ENCODE results near the gene RSRP1.
"Not testable (repeated sequence)": the region's sequence is repeated elsewhere in the genome, so short reads cannot be mapped to it uniquely, and the experiment has no call there.

The RSRP1 gene

GRCh38 chr1:25247024-25247828, at the start of gene RSRP1:
RSRP1 (minus strand) TSS chr1:25247454; CDS start chr1:25246963, 491 bp downstream.
- H3K9me3 Mint-ChIP-seq, result no peaks in the 10 kb centered on the region
- ATAC-seq (ENCODE audit: low read depth) (peak; percentile 79), DNase-seq (ENCODE audit: low spot score in 2 of 2) (peak; percentile 98 to 99)
- peak within 1 kb of the TSS; percentile 100 for H3K27ac Mint-ChIP-seq
- peak within 1 kb of the TSS; percentile 97 for H3K4me3 Mint-ChIP-seq
- no peaks in the 10 kb centered on the region for H3K27me3 Mint-ChIP-seq
- peaks cover 16% of the 10 kb centered on the region for H3K4me1 Mint-ChIP-seq
- H3K36me3 Mint-ChIP-seq, result peaks cover 16% of the 10 kb centered on the region

GRCh38 chr1:25296501-25296900, 49.2 kb upstream of the RSRP1 start:
- DNase-seq (ENCODE audit: low spot score in 2 of 2); ATAC-seq (ENCODE audit: low read depth); H3K27ac Mint-ChIP-seq; H3K9me3 Mint-ChIP-seq; H3K4me3 Mint-ChIP-seq; H3K36me3 Mint-ChIP-seq; H3K4me1 Mint-ChIP-seq; H3K27me3 Mint-ChIP-seq: not testable (repeated sequence)

DNA sequence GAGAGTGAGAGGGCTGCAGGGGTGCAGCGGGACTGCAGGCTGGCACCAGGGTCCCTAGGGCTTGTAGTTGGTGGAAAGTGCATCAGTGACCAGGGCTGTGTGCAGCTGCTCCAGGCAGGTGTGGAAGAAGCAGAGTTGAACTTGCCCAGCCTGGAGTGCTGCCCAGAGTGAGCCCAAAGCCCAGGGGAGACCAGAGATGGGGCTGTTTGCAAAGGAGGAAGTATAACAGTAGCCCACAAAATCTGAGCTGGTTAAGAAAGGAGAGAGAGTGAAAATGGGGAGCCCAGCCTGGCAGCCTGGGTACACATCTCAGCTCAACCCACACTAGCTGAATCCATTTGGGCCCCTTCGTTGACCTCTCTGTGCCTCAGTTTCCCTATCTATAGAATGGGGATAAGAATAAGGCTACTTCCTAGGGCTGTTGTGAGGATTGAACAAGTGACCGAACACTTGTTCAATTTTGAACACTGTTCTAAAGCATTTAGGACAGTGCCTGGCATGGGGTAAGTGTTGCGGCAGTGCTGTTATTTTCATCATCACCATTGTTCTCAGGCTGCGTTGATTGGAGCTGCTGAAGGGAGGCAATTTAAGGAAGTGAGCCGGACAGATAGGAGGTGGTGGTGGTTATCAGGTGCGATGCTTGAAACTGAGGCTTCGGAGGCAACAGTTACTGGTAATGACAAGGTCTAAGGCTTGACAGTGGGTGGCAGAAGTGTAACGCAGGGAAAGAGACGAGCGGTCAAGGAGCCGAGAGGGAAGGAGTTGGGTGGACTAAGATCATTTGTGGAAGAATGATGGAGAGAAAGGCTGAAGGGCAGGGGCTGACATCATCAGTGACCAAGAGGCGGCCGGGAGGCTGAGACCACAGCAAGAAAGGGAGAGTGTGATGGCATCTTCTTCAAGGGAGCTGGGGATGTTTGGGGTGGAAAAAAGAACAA, 47.9 kb upstream of the RSRP1 start:
- not testable (repeated sequence) for H3K36me3 Mint-ChIP-seq; DNase-seq (ENCODE audit: low spot score in 2 of 2); H3K27ac Mint-ChIP-seq; H3K27me3 Mint-ChIP-seq; H3K9me3 Mint-ChIP-seq; H3K4me3 Mint-ChIP-seq; H3K4me1 Mint-ChIP-seq
- ATAC-seq (ENCODE audit: low read depth), result peak; percentile 83

- not testable (repeated sequence) for H3K4me1 Mint-ChIP-seq; ATAC-seq (ENCODE audit: low read depth); H3K27me3 Mint-ChIP-seq; H3K4me3 Mint-ChIP-seq; H3K27ac Mint-ChIP-seq; H3K9me3 Mint-ChIP-seq; DNase-seq (ENCODE audit: low spot score in 2 of 2); H3K36me3 Mint-ChIP-seq
Observed at GRCh38 chr1:25293426-25293825, 46.2 kb upstream of the RSRP1 start.

GRCh38 chr1:25290043-25290442, 42.8 kb upstream of the RSRP1 start:
- H3K4me1 Mint-ChIP-seq; DNase-seq (ENCODE audit: low spot score in 2 of 2); H3K4me3 Mint-ChIP-seq; H3K27me3 Mint-ChIP-seq; H3K36me3 Mint-ChIP-seq; H3K27ac Mint-ChIP-seq; H3K9me3 Mint-ChIP-seq: not testable (repeated sequence)
- peak; percentile 51 for ATAC-seq (ENCODE audit: low read depth)

DNA sequence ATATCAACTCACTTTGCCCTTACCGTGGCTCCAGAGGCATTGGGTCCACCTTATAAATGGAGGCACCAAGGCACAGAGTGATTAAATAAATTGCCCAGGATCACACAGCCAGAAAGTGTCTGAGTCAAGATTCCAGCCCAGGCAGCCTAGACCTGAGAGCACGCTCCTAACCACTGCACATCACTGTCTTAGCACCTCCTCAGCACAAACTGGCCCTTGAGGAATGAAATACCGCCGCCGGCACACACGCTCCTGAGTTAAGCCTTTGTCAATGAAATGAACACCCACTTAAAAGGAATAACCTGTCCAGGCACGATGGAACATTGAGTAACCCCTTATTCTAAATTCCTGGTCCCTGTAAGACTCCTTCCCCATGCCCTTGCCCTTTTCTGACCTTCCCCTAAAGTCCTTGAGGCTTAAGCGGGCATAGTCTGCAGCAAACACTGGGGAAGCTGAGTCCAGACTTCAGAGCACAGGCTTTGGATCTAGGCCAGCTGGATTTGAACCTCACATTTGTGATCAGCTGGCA, 41.4 kb upstream of the RSRP1 start:
- DNase-seq (ENCODE audit: low spot score in 2 of 2); H3K36me3 Mint-ChIP-seq; H3K27ac Mint-ChIP-seq; H3K9me3 Mint-ChIP-seq; H3K27me3 Mint-ChIP-seq; H3K4me3 Mint-ChIP-seq; H3K4me1 Mint-ChIP-seq; ATAC-seq (ENCODE audit: low read depth): not testable (repeated sequence)

GRCh38 chr1:25287164-25287563, 39.9 kb upstream of the RSRP1 start:
- peak; percentile 61 for ATAC-seq (ENCODE audit: low read depth)
- not testable (repeated sequence) for H3K4me3 Mint-ChIP-seq; H3K36me3 Mint-ChIP-seq; H3K9me3 Mint-ChIP-seq; H3K27ac Mint-ChIP-seq; H3K4me1 Mint-ChIP-seq; DNase-seq (ENCODE audit: low spot score in 2 of 2); H3K27me3 Mint-ChIP-seq

GRCh38 chr1:25285862-25286261, 38.6 kb upstream of the RSRP1 start:
- H3K27ac Mint-ChIP-seq; H3K4me3 Mint-ChIP-seq; H3K27me3 Mint-ChIP-seq; H3K4me1 Mint-ChIP-seq; DNase-seq (ENCODE audit: low spot score in 2 of 2); H3K36me3 Mint-ChIP-seq; H3K9me3 Mint-ChIP-seq; ATAC-seq (ENCODE audit: low read depth): not testable (repeated sequence)

GRCh38 chr1:25279693-25280111, 32.4 kb upstream of the RSRP1 start:
- not testable (repeated sequence) for H3K4me3 Mint-ChIP-seq; ATAC-seq (ENCODE audit: low read depth); H3K9me3 Mint-ChIP-seq

GRCh38 chr1:25278790-25279189, 31.5 kb upstream of the RSRP1 start:
- not testable (repeated sequence) for H3K27me3 Mint-ChIP-seq; H3K9me3 Mint-ChIP-seq; ATAC-seq (ENCODE audit: low read depth); DNase-seq (ENCODE audit: low spot score in 2 of 2); H3K4me1 Mint-ChIP-seq; H3K4me3 Mint-ChIP-seq; H3K27ac Mint-ChIP-seq; H3K36me3 Mint-ChIP-seq

More at GRCh38 chr1:25279693-25280111, 32.4 kb upstream of the RSRP1 start:
- not testable (repeated sequence) for H3K4me1 Mint-ChIP-seq; DNase-seq (ENCODE audit: low spot score in 2 of 2); H3K27ac Mint-ChIP-seq; H3K36me3 Mint-ChIP-seq; H3K27me3 Mint-ChIP-seq

DNA sequence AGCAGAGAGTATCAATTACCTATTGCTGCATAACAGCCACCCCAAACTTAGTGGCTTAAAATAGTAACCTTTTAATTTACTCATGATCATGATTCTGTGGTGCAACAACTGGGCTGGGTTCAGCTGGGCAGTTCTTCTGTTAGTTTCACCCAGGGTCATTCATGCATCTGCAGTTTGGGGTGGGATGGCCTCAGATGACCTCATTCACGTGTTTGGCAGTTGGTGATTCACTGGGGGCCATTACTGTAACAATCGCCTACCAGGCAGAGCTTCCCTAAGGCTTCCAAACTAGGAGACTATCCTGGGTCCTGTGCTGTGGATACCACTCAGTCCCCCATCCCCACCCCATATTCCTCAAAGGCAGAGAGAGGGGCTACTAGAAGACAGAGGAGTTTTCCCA, 31.1 kb upstream of the RSRP1 start:
- not testable (repeated sequence) for H3K4me1 Mint-ChIP-seq; H3K27ac Mint-ChIP-seq; ATAC-seq (ENCODE audit: low read depth); H3K4me3 Mint-ChIP-seq; H3K27me3 Mint-ChIP-seq; H3K36me3 Mint-ChIP-seq; H3K9me3 Mint-ChIP-seq; DNase-seq (ENCODE audit: low spot score in 2 of 2)

- not testable (repeated sequence) for H3K36me3 Mint-ChIP-seq; H3K4me3 Mint-ChIP-seq; H3K4me1 Mint-ChIP-seq; ATAC-seq (ENCODE audit: low read depth); H3K9me3 Mint-ChIP-seq; DNase-seq (ENCODE audit: low spot score in 2 of 2); H3K27ac Mint-ChIP-seq; H3K27me3 Mint-ChIP-seq
Observed at GRCh38 chr1:25277295-25277694, 30.0 kb upstream of the RSRP1 start.

GRCh38 chr1:25275648-25276047, 28.4 kb upstream of the RSRP1 start:
- H3K36me3 Mint-ChIP-seq; DNase-seq (ENCODE audit: low spot score in 2 of 2); H3K9me3 Mint-ChIP-seq; ATAC-seq (ENCODE audit: low read depth); H3K27me3 Mint-ChIP-seq; H3K27ac Mint-ChIP-seq; H3K4me1 Mint-ChIP-seq; H3K4me3 Mint-ChIP-seq: not testable (repeated sequence)

DNA sequence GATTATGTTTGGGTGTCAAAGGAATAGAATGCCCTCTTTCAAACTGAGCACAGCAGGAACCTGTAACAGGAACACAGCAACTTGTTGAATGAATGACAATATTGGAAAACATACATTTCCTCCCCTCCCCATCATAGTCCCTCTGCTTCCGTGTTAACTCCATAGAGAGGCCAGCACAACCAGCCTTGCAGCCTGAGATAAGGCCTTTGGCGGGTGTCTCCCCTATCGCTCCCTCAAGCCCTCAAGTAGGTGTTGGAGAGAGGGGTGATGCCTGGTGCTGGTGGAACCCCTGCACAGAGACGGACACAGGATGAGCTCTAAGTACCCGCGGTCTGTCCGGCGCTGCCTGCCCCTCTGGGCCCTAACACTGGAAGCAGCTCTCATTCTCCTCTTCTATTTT, 25.0 kb upstream of the RSRP1 start, which contains the start of gene RHD:
Gene RHD, plus strand, starts transcription at position 272 of the 400 bp plus-strand sequence. Its CDS starts 39 bp downstream, at position 311.
- not testable (repeated sequence) for H3K4me3 Mint-ChIP-seq; H3K4me1 Mint-ChIP-seq; DNase-seq (ENCODE audit: low spot score in 2 of 2); H3K36me3 Mint-ChIP-seq; H3K27ac Mint-ChIP-seq; H3K27me3 Mint-ChIP-seq; ATAC-seq (ENCODE audit: low read depth); H3K9me3 Mint-ChIP-seq
